Lung microvascular endothelial cell (primary cell): ENCODE data around the gene HELZ2. TPM values are rescaled to one million over a fixed set of nuclear protein-coding genes. Genes with fewer than 3 reads are reported as not detected.
"Not testable (repeated sequence)": the region's sequence is repeated elsewhere in the genome, so short reads cannot be mapped to it uniquely, and the experiment has no call there.

ENCODE experiments used
- DNase-seq, 2 donors: peaks; one replicate each; pipeline versions ENCODE4 v3.0.0 to v3.0.0-alpha.2; 2010; ENCODE audit warnings: low read depth in 2 of 2
- total RNA-seq: library from RNA; depleted of rRNA; stranded (reverse); fragments of >200 nt; gene quantifications from 2 replicates; pipeline ENCODE4 v1.2.1, GENCODE V29; 2014

The HELZ2 gene
- total RNA-seq, 1 donor from 2014 or later: 35.5 TPM

- DNase-seq: no peak
These were observed 7.5 kb downstream of the HELZ2 start for GRCh38 chr20:63566395-63567135.

DNA sequence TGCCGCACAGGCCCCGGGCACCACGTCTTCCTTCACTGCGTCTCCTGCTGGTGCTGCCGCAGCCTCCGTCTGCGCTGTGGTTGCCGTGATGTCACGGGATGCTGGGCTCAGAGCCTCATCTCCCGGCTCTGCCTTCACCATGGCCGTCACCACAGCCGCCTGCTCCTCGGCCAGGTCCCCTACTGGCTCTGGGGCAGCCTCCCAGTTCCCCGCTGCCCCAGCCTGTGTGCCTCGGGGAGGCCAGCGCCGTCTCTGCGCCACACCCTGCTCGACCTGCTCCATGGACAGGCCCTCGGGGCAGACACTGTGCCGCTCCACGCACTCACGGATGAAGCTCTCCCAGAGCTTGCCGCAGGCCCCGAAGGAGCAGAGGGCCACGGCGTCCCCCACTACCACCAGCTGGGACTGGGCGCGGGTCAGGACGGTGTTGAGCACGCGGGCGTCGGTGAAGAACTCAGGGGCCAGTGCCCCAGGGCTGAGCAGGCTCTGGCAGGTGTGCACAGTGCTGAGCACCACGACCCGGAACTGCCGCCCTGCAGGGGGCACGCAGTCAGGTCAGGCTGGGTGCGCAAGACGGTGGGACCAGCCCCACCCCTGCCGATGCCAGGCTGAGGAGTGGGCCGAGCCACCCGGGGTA lies 8.2 kb downstream of the HELZ2 start:
- DNase-seq: no peak

DNA sequence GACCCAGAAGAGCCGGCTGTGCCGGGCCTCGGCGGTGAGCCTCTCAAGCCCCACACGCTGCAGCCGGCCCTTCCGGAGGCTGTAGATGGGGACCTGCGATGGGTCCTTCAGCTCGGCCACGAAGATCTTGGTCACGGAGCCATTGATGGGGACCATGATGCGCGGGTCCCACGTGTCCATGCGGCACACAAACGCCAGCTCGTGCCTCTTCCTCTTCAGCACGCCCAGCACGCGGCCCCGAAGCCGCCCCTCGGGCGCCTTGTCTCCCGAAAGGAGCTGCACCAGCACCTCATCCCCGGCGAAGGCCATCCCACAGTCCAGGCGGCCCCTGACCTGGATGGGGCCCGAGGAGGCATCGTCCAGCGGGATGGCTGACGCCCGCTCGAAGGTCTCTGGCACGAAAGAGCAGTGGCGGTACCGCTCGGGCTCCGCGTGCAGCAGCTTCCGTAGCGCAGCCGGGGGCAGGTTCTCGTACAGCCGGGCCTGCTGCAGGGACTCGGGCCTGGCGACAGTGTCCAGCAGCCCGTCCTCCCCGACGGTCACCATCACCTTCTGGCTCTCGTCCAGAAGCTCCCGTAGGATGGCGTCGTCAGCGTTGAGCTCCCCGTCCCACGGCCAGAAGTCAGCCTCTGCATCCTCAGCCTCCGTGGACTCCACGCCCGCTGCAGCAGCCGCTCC lies 8.9 kb downstream of the HELZ2 start:
- no peak for DNase-seq

- no peak for DNase-seq
These were observed 9.8 kb downstream of the HELZ2 start for GRCh38 chr20:63564036-63564810.

DNA sequence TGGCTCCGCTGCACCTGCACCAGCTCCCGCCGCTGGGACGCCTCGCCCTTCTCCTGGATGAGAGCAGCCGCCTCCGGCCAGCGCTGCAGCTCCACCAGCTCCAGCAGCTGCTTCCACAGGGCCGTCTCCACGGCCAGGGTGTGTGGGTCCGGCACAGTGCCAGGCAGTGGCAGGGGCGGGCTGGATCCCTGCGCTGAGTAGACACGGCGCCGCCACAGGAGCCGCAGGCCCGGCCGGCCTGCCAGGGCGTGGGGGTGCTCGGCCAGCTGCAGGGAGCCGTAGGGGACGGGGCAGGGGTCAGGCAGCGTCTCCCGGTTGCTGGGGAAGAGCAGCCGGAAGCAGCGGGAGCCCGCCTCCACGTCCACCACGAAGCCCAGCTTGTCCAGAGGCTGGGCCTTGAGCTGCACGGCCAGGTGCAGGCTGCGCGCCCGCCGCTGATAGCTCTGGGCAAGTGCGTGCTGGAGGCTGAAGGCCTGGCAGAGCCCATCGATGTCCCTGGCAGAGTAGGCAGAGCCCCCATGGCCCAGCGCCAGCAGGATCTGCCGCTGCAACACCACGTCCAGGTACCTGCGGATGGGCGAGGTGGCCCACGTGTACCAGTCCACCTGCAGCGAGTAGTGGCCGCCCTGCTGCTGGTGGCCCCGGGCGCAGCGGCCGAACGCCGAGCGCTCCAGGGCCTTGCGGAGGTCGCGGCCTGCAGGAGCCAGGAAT lies 10.7 kb downstream of the HELZ2 start:
- DNase-seq: no peak

- DNase-seq: no peak
These were observed 11.4 kb downstream of the HELZ2 start for GRCh38 chr20:63562461-63563224.

DNA sequence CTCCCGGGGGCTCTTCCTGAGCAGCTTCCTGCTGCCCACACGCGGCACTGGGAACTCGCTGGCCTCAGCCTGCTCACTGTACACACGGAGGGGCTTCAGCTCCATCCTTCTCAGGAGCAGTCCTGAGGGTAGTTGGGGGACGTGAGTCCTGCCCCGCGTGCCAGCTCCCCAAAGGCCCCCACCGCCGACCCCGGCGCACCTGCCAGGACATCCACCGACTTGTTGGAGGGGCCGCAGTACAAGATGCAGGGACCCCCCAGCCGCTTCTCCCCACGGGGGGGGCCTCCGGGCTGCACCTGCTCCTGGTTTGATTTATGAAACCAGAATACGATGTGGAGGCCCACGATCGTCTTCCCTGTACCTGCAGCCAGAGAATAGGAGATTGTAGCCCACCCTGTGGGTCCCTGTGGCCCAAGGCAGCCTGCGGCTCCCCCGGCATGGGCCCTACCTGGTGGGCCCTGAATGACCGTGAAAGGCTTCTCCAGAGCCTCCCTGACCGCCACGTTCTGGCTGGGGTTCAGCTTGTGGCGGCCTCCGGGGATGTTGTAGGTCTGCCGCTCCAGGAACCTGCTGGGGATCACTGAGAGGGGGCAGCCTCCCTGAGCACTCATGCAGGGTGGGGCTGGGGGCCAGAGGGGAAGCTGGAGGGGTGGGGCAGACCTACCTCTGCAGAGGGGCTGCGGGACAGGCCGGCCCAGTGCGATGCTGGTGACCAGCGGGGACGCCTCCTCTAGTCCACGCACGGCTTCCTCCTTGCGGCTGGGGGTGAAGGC lies 12.2 kb downstream of the HELZ2 start:
- no peak for DNase-seq

GRCh38 chr20:63560856-63561609 lies 13.0 kb downstream of the HELZ2 start:
- no peak for DNase-seq

DNA sequence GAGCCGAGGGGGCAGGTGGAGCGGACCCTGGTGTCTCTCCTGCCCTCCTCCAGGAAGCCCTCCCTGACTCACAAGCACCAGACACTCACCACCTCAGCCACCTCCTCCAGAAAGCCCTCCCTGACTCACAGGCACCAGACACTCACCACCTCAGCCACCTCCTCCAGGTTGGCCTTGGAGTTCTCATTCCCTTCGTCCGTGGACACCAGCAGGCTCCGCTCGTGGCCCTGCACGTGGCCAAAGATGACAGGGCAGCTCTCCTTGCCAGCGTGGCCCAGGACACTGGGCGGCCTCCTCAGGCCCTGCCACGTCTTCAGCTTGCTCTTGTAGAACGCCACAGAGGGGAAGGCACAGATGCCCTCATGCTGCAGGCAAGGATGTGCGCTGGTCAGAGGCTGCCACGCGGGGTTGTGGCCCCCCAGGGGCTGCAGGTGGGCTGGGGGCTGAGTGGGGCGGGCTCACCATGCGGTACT lies 13.7 kb downstream of the HELZ2 start:
- no peak for DNase-seq

- DNase-seq: not testable (repeated sequence)
These were observed 14.3 kb downstream of the HELZ2 start for GRCh38 chr20:63559485-63560332.

GRCh38 chr20:63558804-63559484 lies 15.1 kb downstream of the HELZ2 start:
- DNase-seq: no peak

GRCh38 chr20:63557481-63557891 lies 16.6 kb downstream of the HELZ2 start:
- no peak for DNase-seq

DNA sequence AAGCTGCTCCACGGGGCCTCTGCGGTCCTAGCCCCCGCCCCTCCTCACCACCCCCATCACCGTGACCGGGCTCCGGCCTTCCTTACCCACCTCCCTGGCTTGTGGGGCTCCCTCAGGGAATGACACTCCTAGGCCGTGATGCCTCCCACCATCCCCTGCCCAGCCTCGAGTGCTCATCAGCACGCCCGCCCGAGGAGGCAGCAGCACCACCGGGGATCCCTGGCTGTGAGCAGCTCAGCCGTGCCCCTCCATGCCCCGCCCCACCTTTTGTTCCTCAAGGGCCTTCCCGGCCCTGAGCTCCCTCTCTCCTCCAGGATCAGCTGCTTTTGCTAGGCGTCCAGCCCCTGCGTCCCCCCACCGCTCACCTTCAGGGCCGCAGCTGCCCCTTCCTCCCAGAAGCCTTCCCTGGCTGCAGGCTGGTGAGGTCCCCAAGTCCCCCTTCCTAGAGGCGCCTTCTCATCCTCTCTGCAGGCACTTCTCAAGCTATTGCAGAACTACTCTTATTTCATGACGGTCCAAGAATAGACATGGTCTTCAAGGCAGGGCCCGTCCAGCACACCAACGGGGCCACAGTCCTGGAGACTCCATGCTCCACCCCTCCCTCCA lies 17.1 kb downstream of the HELZ2 start:
- no peak for DNase-seq

DNA sequence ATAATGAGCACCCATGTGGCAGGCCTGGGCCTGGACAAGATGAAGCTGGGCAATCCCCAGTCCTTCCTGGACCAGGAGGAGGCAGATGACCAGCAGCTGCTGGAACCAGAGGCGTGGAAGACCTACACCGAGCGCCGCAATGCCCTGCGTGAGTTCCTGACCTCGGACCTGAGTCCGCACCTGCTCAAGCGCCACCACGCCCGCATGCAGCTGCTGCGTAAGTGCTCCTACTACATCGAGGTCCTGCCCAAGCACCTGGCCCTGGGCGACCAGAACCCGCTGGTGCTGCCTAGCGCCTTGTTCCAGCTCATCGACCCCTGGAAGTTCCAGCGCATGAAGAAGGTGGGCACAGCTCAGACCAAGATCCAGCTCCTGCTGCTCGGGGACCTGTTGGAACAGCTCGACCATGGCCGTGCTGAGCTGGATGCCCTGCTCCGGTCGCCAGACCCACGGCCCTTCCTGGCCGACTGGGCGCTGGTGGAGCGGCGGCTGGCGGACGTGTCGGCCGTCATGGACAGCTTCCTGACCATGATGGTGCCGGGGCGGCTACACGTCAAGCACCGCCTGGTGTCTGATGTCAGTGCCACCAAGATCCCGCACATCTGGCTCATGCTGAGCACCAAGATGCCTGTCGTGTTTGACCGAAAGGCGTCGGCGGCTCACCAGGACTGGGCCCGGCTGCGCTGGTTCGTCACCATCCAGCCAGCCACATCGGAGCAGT lies 18.2 kb downstream of the HELZ2 start:
- no peak for DNase-seq

DNA sequence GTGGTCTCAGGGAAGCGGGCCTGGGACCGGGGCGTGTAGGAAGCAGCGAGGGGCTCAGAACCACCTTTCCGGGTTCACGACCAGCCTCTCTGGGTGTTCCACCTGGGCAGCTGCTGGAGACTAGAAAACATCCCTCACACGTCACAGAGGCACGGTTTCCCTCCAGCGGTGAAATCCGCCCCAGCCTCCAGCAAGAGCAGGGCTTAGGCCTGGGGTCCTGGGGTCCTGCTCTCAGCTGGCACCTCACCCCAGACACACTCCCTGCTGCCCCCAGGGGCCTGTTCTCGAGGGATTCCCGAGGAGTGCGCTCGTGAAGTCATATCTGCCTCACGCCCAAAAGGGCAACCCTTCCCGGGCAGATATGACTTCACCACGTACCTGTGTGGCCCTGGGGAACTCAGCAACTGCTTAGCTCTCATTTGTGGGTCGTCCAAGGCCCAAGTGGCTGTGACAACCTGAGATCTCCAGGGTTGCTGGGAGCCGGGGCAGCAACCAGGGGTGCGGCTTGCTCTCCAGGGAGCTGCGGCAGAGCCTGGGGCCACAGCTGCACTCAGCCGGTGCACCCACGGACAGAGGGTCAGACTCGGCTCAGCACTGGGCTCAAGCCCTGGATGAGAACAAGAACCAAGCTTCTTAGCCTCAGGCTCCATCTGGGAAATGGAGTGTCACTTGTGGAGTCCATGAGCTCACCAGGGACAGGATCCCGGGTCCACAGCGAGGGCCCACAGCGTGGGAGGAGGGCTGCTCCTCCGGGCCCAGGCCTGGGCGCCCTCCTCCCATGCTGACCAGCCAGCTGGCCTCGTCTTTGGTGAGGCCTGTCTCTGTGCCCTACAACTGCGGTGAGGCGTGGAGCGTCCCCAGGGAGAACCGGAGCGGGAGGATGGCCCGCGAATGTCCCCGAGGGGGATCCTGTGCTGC lies 19.4 kb downstream of the HELZ2 start:
- DNase-seq: no peak
